NCI-H1105 (cell line): ENCODE data around the gene SMIM1.
A peak's percentile ranks its signal among the peaks of the same experiment; 100 is the strongest.
"Not testable (repeated sequence)": the region's sequence is repeated elsewhere in the genome, so short reads cannot be mapped to it uniquely, and the experiment has no call there.

Experiments
- DNase-seq: peaks from one replicate; lab custom pipeline; 2025; lab: John Stamatoyannopoulos, UW

SMIM1 gene

DNA sequence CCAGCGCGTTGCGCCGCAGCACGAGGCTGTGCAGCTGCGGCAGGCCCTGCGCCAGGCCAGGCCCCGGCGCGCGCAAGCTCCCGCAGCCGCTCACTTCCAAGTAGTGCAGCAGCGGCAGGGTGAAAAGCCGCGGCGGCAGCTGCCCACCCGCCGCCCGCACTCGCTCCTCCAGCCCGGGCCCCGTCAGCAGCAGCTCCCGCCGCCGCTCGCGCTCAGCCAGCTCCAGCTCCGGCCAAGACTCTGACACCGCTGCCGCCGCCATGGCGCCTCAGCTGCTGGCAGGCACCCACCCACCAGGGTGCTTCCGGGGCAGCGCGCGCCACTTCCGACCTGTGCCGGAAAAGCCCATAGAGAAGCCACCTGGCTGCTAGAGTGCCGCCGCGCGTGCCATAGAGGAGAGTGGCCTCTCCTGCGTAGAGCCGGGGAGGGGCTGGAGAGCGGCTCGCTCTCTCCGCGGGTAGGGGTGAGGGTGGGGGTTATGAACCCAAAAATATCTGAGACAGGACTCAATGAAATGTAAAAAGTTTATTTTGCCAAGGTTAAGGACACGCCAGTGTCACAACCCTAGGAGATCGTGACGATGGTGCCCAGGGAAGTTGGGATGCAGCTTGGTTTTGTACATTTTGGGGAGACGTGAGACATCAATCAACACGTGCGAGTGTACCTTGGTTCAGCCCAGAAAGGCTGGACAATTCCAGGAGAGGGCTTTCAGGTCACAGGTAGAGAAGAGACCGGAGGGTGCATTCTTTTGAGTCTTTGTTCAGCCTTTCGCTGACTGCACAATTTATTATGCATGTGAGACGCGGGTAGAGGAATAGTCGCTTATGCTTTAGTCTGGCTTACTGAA, 23.9 kb downstream of the SMIM1 start, which contains the start of gene LRRC47:
Gene LRRC47 (minus strand): TSS at position 284 of the 847 bp plus-strand sequence. CDS start 22 bp downstream, at position 262.
- peak; percentile 91 for DNase-seq

- no peak for DNase-seq
Observed at GRCh38 chr1:3799976-3800685, 27.6 kb downstream of the SMIM1 start.

GRCh38 chr1:3800795-3801194, 28.2 kb downstream of the SMIM1 start:
- not testable (repeated sequence) for DNase-seq

DNA sequence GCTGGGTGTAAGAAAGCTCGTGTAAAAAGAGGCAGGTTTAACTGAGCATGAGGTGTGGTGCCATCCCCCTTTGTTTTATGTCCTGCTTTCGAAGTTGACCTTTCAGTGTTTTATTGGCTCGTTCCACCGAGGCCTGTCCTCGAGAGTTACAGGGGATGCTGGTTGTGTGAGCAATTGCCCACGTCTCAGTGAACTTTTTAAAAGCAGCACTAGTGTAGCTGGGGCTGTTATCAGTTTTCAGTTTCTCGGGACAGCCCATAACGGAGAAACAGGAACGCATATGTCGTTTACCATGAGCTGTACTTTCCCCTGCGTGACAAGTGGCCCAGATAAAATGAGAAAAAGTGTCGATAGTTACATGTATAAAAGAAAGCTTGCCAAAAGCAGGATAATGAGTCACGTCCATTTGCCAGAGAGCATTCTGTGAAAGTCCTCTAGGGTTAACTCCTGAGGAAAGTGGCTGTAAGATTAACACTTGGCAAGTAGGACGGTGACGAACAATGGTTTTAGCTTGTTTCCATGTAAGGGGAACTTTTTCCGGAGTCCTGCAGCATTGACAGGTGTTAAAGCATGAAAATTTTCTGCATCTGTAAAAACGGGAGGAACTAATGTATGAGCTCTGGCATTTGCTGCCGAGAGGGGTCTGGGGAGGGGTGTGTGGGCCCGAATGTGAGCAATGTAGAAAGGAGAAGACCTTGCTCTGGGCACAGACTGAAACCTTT, 31.5 kb downstream of the SMIM1 start:
- DNase-seq = no peak

GRCh38 chr1:3804627-3804944, 32.0 kb downstream of the SMIM1 start:
- DNase-seq = not testable (repeated sequence)

DNA sequence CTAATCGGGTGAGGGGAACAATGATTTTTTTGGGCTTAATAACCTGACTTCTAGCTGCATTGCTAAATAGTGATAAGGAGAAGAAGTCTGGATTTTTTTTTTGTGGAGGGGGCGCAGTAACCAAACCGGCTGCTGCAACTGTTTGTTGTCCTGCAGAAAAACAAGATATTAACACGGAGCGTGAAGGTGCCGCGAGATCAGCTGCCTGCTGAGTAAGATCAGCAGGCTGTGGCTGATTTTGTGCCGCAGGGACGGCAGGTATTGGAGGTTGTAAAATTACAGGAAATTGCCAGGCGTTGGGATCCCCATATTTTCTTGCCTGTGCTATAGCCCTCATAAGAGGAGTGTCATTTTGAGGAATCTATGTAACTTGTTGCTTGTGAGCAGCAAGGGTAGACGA, 32.5 kb downstream of the SMIM1 start:
- no peak for DNase-seq

GRCh38 chr1:3807769-3808168, 35.2 kb downstream of the SMIM1 start:
- DNase-seq = no peak

DNA sequence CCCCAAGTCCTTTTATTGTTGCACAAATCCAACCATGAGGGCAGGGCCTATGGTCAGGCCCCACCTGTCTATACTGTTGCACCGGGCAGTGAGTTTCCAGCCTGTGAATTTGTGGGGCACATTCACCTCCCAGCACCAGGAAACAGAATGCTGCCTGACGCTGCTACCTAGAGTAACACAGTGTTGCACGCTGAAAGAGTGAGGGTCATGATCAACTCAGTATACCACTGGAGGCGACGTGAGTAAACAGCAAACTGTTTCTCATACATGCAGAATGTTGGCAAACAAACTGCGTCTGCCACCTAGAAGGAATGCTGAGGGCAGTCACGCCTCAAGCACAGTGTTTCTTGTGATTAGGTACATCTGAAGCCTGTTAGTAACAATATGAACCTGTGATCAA, 37.1 kb downstream of the SMIM1 start:
- no peak for DNase-seq

DNA sequence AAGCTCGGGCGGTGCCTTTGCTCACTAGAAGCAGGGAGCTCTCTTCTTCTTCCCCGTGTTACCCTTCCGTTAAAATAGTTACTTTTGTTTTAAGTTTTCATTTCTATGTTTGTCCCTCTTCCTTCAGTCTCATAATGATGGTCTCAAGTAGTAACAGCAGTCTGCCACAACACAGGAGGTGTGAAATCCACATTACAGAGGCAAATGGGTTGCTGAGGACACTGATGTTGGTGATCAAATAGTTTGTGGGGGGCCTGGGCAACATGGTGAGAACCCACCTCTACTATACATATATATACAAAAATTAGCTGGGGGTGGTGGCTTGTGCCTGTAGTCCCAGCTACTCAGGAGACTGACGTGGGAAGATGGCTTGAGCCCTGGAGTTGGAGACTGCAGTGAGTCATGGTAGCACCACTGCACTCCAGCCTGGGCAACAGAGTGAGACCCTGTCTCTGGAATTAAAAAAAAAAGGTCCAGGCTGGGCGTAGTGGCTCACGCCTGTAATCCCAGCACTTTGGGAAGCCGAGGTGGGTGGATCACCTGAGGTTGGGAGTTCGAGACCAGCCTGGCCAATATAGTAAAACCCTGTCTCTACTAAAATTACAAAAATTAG, 37.7 kb downstream of the SMIM1 start:
- not testable (repeated sequence) for DNase-seq

- no peak for DNase-seq
Observed at GRCh38 chr1:3811595-3811911, 39.0 kb downstream of the SMIM1 start.

- DNase-seq = no peak
Observed at GRCh38 chr1:3814065-3814464, 41.5 kb downstream of the SMIM1 start.

DNA sequence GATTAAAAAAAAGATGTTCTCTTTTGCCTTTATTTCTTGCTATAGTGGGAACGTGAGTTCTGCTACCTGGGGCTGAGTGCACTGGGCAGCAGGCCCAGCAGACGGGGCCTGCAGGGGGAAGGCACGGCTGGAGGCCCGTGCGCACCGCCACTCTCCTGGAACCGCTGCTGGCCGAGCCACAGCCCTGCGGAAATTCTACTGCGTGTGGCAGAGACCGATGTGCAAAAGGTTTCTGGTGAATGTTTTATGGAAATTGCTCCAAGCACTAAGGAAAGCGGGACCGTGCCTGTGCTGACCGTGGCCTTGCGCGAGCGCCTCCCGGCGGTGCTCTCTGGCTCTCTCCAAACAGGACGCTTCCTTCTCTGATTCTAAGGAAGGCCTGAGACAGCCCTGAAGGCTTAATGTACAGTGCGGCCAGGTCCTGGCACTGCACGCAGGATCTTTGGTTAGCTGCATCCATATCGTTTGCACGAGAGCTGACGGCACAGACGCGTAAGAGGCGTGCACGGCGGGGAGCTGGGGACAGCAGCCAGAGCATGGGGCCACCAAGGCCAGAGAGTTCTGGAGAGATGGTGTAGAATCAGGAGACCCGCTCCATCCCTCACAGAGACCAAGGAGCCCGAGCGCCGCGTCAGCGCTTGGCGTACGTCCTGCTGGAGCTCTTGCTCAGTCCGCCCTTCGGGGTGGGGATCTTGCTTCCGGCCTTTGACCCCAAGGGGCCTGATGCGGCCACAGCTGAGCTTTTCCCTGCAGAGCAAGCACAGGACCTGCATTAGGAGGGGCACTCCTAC, 42.4 kb downstream of the SMIM1 start:
- no peak for DNase-seq

DNA sequence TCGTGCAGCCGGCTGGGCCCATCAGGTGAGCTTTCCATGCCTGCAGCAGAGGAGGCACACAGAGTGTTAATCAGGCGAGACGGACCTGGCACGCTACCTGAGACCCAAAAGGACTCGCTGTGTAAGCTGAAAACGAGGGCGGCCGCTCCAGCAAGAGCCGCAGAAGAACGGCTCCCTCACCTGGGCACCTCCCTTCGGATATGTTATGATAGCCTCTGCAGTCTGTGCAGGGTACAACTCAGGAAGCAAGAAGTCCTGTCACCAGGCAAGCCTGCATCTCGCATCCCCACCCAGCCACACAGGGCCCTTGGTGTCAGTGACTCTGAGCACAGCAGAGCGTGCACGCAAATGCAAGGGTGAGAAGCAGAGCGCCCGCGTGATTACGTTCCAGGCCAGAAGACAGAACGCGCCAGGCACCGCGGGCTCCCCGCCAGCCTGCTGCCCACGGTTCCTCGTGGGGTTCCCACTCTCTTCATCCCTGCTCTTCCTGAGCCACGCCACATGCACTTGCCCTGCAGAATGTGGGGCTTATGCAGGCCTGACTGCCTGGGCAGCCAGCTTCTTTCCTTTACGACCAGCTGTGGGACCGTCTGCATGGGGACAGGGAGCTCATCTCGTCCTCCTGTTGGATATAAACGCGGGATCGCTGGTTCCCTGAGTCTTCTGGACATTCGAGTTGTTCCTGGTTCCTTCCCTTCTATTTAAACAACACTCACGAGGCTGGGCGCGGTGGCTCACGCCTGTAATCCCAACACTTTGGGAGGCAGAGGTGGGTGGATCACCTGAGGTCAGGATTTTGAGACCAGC, 44.0 kb downstream of the SMIM1 start:
- DNase-seq = no peak

DNA sequence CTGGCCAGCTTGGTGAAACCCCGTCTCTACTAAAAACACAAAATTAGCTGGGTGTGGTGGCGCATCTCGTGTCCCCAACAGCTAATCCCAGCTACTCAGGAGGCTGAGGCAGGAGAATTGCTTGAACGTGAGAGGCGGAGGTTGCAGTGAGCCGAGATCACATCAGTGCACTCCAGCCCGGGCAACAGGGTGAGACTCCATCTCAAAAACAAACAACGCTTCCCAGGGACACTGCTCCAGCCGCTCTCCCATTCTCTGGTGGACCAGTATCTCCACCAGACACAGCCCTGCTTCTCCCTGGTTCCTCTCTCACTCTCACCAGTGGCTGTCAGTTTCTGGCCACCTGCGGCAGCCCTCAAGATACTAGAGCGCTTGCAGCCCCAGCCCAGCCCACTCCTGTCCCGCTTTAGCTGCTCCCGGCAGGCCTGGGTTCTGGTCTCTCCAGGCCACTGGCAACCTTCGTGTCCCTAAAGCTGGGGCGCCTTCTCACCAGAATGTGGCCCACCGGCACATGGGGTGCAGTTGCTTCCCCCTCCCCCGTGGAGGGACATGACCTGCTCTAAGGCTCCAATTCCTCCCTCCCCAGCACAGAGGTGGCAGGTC, 44.7 kb downstream of the SMIM1 start:
- DNase-seq = no peak

DNA sequence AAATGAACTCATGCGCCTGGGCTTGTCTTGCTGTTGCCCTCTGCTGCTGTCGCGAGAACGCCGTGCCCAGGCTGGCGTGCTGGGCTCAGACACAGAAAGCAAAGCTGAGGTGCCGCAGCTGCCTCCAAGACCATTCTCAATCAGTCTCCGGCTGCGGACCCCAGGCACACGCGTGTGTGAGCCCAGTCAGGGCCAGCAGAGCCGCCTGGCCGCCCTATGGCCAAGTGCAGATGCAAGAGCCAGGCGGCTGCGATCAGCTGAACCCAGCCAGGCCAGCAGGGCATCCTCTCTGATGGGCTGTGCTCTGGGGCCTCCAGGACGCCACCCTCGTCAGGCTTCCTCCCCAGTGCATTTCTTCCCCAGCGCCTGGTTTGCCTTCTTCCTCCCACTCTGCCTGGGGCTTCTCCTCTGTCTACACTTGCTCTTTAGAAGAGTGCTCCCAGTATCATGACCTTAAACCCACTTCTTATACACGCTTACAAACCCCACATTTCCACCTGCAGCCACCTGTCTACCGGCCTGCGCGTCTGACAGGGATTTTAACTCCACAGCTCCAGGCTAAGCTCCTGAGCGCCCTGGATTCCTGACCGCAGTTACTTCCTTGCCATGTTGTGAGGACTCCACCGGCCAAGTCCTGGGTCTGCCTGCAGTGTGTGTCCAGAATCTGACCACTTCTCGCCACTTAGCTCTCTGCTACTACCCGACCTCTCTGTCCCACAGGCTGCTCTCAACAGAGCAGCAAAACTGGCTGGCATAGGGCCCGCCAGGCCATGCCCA, 45.5 kb downstream of the SMIM1 start:
- no peak for DNase-seq

GRCh38 chr1:3819771-3820200, 47.2 kb downstream of the SMIM1 start:
- no peak for DNase-seq

- no peak for DNase-seq
Observed at GRCh38 chr1:3820316-3820715, 47.8 kb downstream of the SMIM1 start.

GRCh38 chr1:3821004-3821403, 48.5 kb downstream of the SMIM1 start:
- DNase-seq = peak; percentile 46

- DNase-seq = no peak
Observed at GRCh38 chr1:3821447-3821846, 48.9 kb downstream of the SMIM1 start.

GRCh38 chr1:3821908-3822307, 49.4 kb downstream of the SMIM1 start:
- DNase-seq = no peak
